Breast epithelium (tissue), 4 donors: ENCODE data around the gene FRMD5. TPM values are rescaled to one million over a fixed set of nuclear protein-coding genes. Genes with fewer than 3 reads are reported as not detected.

Experiments used
- DNase-seq, 2 donors: peaks; one replicate each; pipeline ENCODE4 v3.0.0-alpha.2; 2019; ENCODE audit warnings: low spot score in 2 of 2
- H3K27ac ChIP-seq, 2 donors: fragments of 200-600 bp; sonication (generic) in 1 of 2; one replicate each; pipeline ENCODE4 v1.5.1; 2016 to 2019; ENCODE audit warnings: mild to moderate bottlenecking in 1 of 2
- H3K27me3 ChIP-seq, 2 donors: fragments of 200-600 bp; sonication (generic) in 1 of 2; one replicate each; pipeline versions ENCODE4 v1.5.1 to v1.6.0; 2017 to 2019; ENCODE audit warnings: control low read depth in 1 of 2, mild to moderate bottlenecking in 1 of 2
- H3K36me3 ChIP-seq: fragments of 200-600 bp; one replicate; pipeline ENCODE4 v1.5.1; 2019
- H3K4me1 ChIP-seq, 2 donors: fragments of 200-600 bp; sonication (generic); one replicate each; pipeline ENCODE4 v1.5.1; 2016 to 2019; ENCODE audit warnings: control low read depth in 1 of 2
- H3K4me3 ChIP-seq, 3 donors: fragments of 200-600 bp; sonication (generic); 1 replicate in 2 of 3; 2 replicates in 1 of 3; pipeline ENCODE4 v1.5.1; 2016 to 2019; ENCODE audit warnings: mild to moderate bottlenecking in 3 of 3, moderate library complexity in 2 of 3
- H3K9me3 ChIP-seq, 2 donors: fragments of 200-600 bp; sonication (generic) in 1 of 2; one replicate each; pipeline ENCODE4 v1.5.1; 2016 to 2019; ENCODE audit warnings: control low read depth in 1 of 2
- CTCF ChIP-seq, 3 donors: fragments of 450-650 bp; IDR thresholded peaks; one replicate each; pipeline ENCODE4 v1.5.1; 2016 to 2017; ENCODE audit warnings: antibody characterized with exemption in 3 of 3, mild to moderate bottlenecking in 3 of 3, moderate library complexity in 3 of 3
- POLR2A ChIP-seq: fragments of 450-650 bp; IDR thresholded peaks from one replicate; pipeline ENCODE4 v1.6.1; 2016; ENCODE audit warnings: antibody characterized with exemption, mild to moderate bottlenecking, moderate library complexity
- POLR2AphosphoS5 ChIP-seq, 3 donors: sonication (generic); formaldehyde crosslinking; IDR thresholded peaks; one replicate each; pipeline ENCODE4 v1.6.1; 2017; ENCODE audit warnings: antibody characterized with exemption in 3 of 3
- intact Hi-C: fragments of 100-400 bp; cut with DNase I; formaldehyde crosslinking; loops from one replicate; pipeline ENCODE4 v1.15.1; 2023; ENCODE audit warnings: low total_unique reads
- total RNA-seq, 3 donors: library from RNA; depleted of rRNA; stranded (reverse); fragments of >200 nt; gene quantifications; one replicate each; pipeline ENCODE4 v1.1.0, GENCODE V29; 2016

Gene FRMD5
- total RNA-seq, 3 donors from 2014 or later, result 0.66 to 1.6 TPM; not detected in 1

GRCh38 chr15:44029940-44030568 lies 165.0 kb downstream of the FRMD5 start:
- Histone ChIP-seq H3K27me3 (no peaks in the 10 kb centered on the region), H3K4me3 (no peak overlapping the region), H3K27ac (no peak overlapping the region), H3K9me3 (no peaks in the 10 kb centered on the region), H3K36me3 (no peaks in the 10 kb centered on the region), H3K4me1 (no peaks in the 10 kb centered on the region)
- TF ChIP-seq POLR2A (no peak), CTCF (IDR thresholded peaks at IDR 0.05) (no peak), POLR2AphosphoS5 (IDR thresholded peaks at IDR 0.05) (no peak)
- no peak for DNase-seq
- intact Hi-C loops, result no loop called here

- no peaks in the 10 kb centered on the region for H3K36me3 ChIP-seq
- no peak for TF ChIP-seq POLR2AphosphoS5 (IDR thresholded peaks at IDR 0.05)
- TF ChIP-seq POLR2A, result no peak
- no peak for TF ChIP-seq CTCF (IDR thresholded peaks at IDR 0.05)
- H3K9me3 ChIP-seq, result no peaks in the 10 kb centered on the region
- intact Hi-C loops, result no loop called here
- no peak overlapping the region for H3K27ac ChIP-seq
- no peak for DNase-seq
- H3K4me3 ChIP-seq, result no peak overlapping the region
- no peaks in the 10 kb centered on the region for H3K4me1 ChIP-seq
- no peaks in the 10 kb centered on the region for H3K27me3 ChIP-seq
Measured at GRCh38 chr15:44029003-44029402, 166.1 kb downstream of the FRMD5 start.

GRCh38 chr15:44028349-44028748 lies 166.7 kb downstream of the FRMD5 start:
- no peak overlapping the region for H3K27ac ChIP-seq
- no peak for DNase-seq

GRCh38 chr15:44024155-44024554 lies 170.9 kb downstream of the FRMD5 start:
- Histone ChIP-seq H3K4me3 (no peak overlapping the region), H3K9me3 (no peaks in the 10 kb centered on the region), H3K36me3 (no peaks in the 10 kb centered on the region), H3K27ac (no peak overlapping the region), H3K27me3 (no peaks in the 10 kb centered on the region), H3K4me1 (no peaks in the 10 kb centered on the region)
- intact Hi-C loops, result no loop called here
- no peak for DNase-seq
- no peak for TF ChIP-seq POLR2A
- TF ChIP-seq POLR2AphosphoS5 (IDR thresholded peaks at IDR 0.05), result no peak
- no peak for TF ChIP-seq CTCF (IDR thresholded peaks at IDR 0.05)

More at GRCh38 chr15:44028349-44028748, 166.7 kb downstream of the FRMD5 start:
- Histone ChIP-seq H3K27me3 (no peaks in the 10 kb centered on the region), H3K4me1 (no peaks in the 10 kb centered on the region), H3K9me3 (no peaks in the 10 kb centered on the region), H3K36me3 (no peaks in the 10 kb centered on the region), H3K4me3 (no peak overlapping the region)
- no peak for TF ChIP-seq POLR2A
- no peak for TF ChIP-seq CTCF (IDR thresholded peaks at IDR 0.05)
- TF ChIP-seq POLR2AphosphoS5 (IDR thresholded peaks at IDR 0.05), result no peak
- intact Hi-C loops, result no loop called here

GRCh38 chr15:44023176-44023575 lies 171.9 kb downstream of the FRMD5 start:
- TF ChIP-seq CTCF (IDR thresholded peaks at IDR 0.05) (no peak), POLR2AphosphoS5 (IDR thresholded peaks at IDR 0.05) (no peak), POLR2A (no peak)
- Histone ChIP-seq H3K27ac (no peak overlapping the region), H3K4me1 (no peaks in the 10 kb centered on the region), H3K36me3 (no peaks in the 10 kb centered on the region), H3K27me3 (no peaks in the 10 kb centered on the region), H3K4me3 (no peak overlapping the region), H3K9me3 (no peaks in the 10 kb centered on the region)
- no peak for DNase-seq
- intact Hi-C loops, result no loop called here
